Measurements from ENCODE around the gene PTGER4. TPM values are rescaled to one million over a fixed set of nuclear protein-coding genes. Genes with fewer than 3 reads are reported as not detected.
"Not testable (repeated sequence)": the region's sequence is repeated elsewhere in the genome, so short reads cannot be mapped to it uniquely, and the experiment has no call there.

Gene PTGER4
- total and polyA plus RNA-seq, 4 donors = 4.3 to 13.9 (median 9.6) TPM

GRCh38 chr5:40687321-40687720 is 7.6 kb downstream of the PTGER4 start:
- Histone ChIP-seq H3K4me1 (ENCODE audit: control insufficient read depth, insufficient read depth, low read length) (no peaks in the 10 kb centered on the region), H3K4me3 (ENCODE audit: low read depth, low read length) (no peak overlapping the region), H3K27me3 (ENCODE audit: control insufficient read depth, insufficient read depth, low read length) (peaks cover 4% of the 10 kb centered on the region), H3K9me3 (ENCODE audit: control insufficient read depth, insufficient read depth, low read length) (no peaks in the 10 kb centered on the region), H3K27ac (ENCODE audit: low read depth, low read length) (no peak overlapping the region), H3K36me3 (ENCODE audit: control insufficient read depth, insufficient read depth, low read length) (no peaks in the 10 kb centered on the region)
- WGBS (ENCODE audit: insufficient coverage) = 100% methylated on average over 4 of the region's 7 CpGs
- no peak for DNase-seq (ENCODE audit: low read depth in 4 of 6, low spot score in 6 of 6)

DNA sequence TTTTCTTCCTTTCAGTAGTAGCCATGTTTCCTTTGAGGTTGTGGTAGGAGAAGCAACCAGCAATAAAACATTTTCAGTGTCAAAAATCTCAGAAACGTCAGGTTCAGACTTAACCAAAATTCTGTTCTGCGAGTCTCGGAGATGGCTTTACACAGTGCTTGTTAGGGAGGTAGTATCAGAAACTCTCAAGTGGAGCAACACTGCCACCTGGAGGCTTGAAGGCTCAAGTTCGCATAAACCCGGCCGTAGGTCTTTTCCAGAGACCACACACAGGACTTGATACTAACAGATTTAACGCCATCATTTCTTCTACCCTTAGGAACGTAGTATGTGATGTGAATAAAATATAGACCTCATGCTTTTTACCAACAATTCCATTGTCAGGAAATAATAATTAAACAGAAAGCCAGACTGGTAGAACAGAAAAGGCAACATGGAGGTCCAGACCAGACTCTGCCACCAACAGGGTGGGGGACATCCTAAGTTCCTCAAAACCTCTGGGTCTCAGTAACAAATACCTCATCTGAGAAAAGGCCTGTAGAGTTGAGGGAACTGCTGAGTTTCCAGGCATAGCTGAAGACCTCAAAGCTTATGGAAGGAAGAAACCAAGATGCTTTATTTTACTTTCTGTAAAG is 8.5 kb downstream of the PTGER4 start:
- WGBS (ENCODE audit: insufficient coverage) = no CpG with 5 or more reads among the region's 8 CpGs
- Histone ChIP-seq H3K36me3 (ENCODE audit: control insufficient read depth, insufficient read depth, low read length) (no peaks in the 10 kb centered on the region), H3K4me1 (ENCODE audit: control insufficient read depth, insufficient read depth, low read length) (no peaks in the 10 kb centered on the region), H3K9me3 (ENCODE audit: control insufficient read depth, insufficient read depth, low read length) (no peaks in the 10 kb centered on the region), H3K27me3 (ENCODE audit: control insufficient read depth, insufficient read depth, low read length) (no peaks in the 10 kb centered on the region), H3K27ac (ENCODE audit: low read depth, low read length) (no peak overlapping the region), H3K4me3 (ENCODE audit: low read depth, low read length) (no peak overlapping the region)
- DNase-seq (ENCODE audit: low read depth in 4 of 6, low spot score in 6 of 6) = peak in 5 of 6 donors; percentile 79 to 97 (median 84)

DNA sequence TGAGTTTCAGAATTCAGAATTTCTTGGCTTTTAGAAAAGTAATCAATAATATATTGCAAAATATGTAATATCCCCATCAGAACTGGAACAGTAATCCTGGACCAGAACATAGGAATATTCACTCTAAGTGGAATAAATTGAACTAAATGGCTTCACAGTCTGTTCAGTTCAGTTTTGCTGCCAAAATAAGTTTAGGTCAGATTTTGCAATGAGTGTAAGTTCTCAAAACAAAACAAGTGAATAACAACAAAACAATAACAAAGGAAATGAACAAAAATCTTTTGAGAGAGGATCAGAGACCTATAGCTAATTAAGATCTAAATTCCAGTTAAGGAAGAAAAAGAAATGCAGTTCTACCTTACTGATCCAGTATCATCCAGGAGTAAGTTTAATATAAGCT is 9.3 kb downstream of the PTGER4 start:
- H3K9me3 ChIP-seq (ENCODE audit: control insufficient read depth, insufficient read depth, low read length) = no peaks in the 10 kb centered on the region
- H3K36me3 ChIP-seq (ENCODE audit: control insufficient read depth, insufficient read depth, low read length) = no peaks in the 10 kb centered on the region
- no peak overlapping the region for H3K4me3 ChIP-seq (ENCODE audit: low read depth, low read length)
- no peaks in the 10 kb centered on the region for H3K4me1 ChIP-seq (ENCODE audit: control insufficient read depth, insufficient read depth, low read length)
- H3K27me3 ChIP-seq (ENCODE audit: control insufficient read depth, insufficient read depth, low read length) = no peaks in the 10 kb centered on the region
- DNase-seq (ENCODE audit: low read depth in 4 of 6, low spot score in 6 of 6) = no peak
- no peak overlapping the region for H3K27ac ChIP-seq (ENCODE audit: low read depth, low read length)

DNA sequence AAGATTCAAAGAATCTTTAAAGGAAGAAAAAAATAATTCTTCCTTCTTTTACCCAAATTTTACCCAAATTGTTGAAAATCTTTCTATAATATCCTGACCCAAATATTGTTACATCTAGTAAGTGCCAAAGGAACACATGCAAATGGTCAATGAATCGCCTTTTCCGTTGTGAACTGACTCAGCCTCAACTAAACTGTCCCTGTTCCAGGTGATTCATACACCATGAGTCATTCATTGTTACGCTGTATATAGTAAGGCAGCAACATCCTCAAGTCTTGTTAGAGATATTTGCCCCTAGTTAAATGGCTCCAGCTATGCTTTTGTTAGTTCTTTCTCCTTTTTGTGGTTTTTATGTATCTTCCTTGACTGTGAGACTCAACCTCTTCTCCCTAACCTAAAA is 9.7 kb downstream of the PTGER4 start:
- no CpG with 5 or more reads among the region's 3 CpGs for WGBS (ENCODE audit: insufficient coverage)
- no peaks in the 10 kb centered on the region for H3K27me3 ChIP-seq (ENCODE audit: control insufficient read depth, insufficient read depth, low read length)
- H3K36me3 ChIP-seq (ENCODE audit: control insufficient read depth, insufficient read depth, low read length) = no peaks in the 10 kb centered on the region
- no peak for DNase-seq (ENCODE audit: low read depth in 4 of 6, low spot score in 6 of 6)
- H3K27ac ChIP-seq (ENCODE audit: low read depth, low read length) = no peak overlapping the region
- no peaks in the 10 kb centered on the region for H3K9me3 ChIP-seq (ENCODE audit: control insufficient read depth, insufficient read depth, low read length)
- no peaks in the 10 kb centered on the region for H3K4me1 ChIP-seq (ENCODE audit: control insufficient read depth, insufficient read depth, low read length)
- H3K4me3 ChIP-seq (ENCODE audit: low read depth, low read length) = no peak overlapping the region

GRCh38 chr5:40690267-40690666 is 10.6 kb downstream of the PTGER4 start:
- no peaks in the 10 kb centered on the region for H3K9me3 ChIP-seq (ENCODE audit: control insufficient read depth, insufficient read depth, low read length)
- no peaks in the 10 kb centered on the region for H3K4me1 ChIP-seq (ENCODE audit: control insufficient read depth, insufficient read depth, low read length)
- H3K4me3 ChIP-seq (ENCODE audit: low read depth, low read length) = no peak overlapping the region
- H3K27ac ChIP-seq (ENCODE audit: low read depth, low read length) = no peak overlapping the region
- no peaks in the 10 kb centered on the region for H3K27me3 ChIP-seq (ENCODE audit: control insufficient read depth, insufficient read depth, low read length)
- H3K36me3 ChIP-seq (ENCODE audit: control insufficient read depth, insufficient read depth, low read length) = no peaks in the 10 kb centered on the region
- no peak for DNase-seq (ENCODE audit: low read depth in 4 of 6, low spot score in 6 of 6)
- no CpG with 5 or more reads among the region's 3 CpGs for WGBS (ENCODE audit: insufficient coverage)

DNA sequence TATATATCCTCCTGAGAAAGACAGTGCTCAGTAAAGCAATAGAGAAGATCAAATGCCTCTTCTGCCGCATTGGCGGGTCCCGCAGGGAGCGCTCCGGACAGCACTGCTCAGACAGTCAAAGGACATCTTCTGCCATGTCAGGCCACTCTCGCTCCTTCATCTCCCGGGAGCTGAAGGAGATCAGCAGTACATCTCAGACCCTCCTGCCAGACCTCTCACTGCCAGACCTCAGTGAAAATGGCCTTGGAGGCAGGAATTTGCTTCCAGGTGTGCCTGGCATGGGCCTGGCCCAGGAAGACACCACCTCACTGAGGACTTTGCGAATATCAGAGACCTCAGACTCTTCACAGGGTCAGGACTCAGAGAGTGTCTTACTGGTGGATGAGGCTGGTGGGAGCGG is 12.2 kb downstream of the PTGER4 start:
- no peak for DNase-seq (ENCODE audit: low read depth in 4 of 6, low spot score in 6 of 6)
- Histone ChIP-seq H3K27ac (ENCODE audit: low read depth, low read length) (no peak overlapping the region), H3K4me3 (ENCODE audit: low read depth, low read length) (no peak overlapping the region), H3K9me3 (ENCODE audit: control insufficient read depth, insufficient read depth, low read length) (no peaks in the 10 kb centered on the region), H3K36me3 (ENCODE audit: control insufficient read depth, insufficient read depth, low read length) (no peaks in the 10 kb centered on the region), H3K4me1 (ENCODE audit: control insufficient read depth, insufficient read depth, low read length) (no peaks in the 10 kb centered on the region), H3K27me3 (ENCODE audit: control insufficient read depth, insufficient read depth, low read length) (no peaks in the 10 kb centered on the region)
- WGBS (ENCODE audit: insufficient coverage) = 98% methylated on average over 7 of the region's 9 CpGs

GRCh38 chr5:40694433-40694832 is 14.7 kb downstream of the PTGER4 start:
- Histone ChIP-seq H3K27me3 (ENCODE audit: control insufficient read depth, insufficient read depth, low read length) (no peaks in the 10 kb centered on the region), H3K9me3 (ENCODE audit: control insufficient read depth, insufficient read depth, low read length) (no peaks in the 10 kb centered on the region), H3K36me3 (ENCODE audit: control insufficient read depth, insufficient read depth, low read length) (no peaks in the 10 kb centered on the region), H3K27ac (ENCODE audit: low read depth, low read length) (no peak overlapping the region), H3K4me1 (ENCODE audit: control insufficient read depth, insufficient read depth, low read length) (no peaks in the 10 kb centered on the region), H3K4me3 (ENCODE audit: low read depth, low read length) (no peak overlapping the region)
- no peak for DNase-seq (ENCODE audit: low read depth in 4 of 6, low spot score in 6 of 6)

DNA sequence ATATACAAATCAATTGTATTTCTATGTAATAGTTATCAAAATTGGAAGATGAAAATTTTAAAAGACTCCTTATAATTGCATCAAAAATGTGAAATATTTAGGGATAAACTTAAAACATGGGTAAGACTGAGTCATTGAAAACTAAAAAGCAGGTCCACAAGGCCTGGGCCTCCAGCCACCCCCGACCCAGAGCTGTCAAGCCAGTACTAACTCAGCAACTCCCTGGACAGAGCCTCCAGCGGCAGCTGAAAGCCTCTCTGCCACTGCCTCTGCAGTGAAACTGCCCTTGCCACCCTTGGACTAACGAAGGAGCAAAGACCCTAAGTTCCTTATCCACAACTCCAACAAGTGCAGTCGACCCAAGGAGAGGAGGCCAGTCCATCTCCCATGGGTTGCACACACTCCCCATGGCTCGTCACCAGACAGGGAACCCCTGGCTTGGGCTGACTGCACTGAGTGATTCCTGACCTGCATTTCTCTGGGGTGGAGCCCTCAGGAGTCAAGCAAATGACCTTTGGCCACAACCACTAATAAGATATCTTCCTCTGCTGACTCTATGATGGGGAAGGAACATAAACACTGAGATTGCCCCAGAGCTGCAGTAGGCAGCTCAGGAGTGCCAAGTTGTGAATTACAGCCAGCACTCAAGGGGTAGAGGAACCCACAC is 20.5 kb downstream of the PTGER4 start:
- Histone ChIP-seq H3K4me1 (ENCODE audit: control insufficient read depth, insufficient read depth, low read length) (no peaks in the 10 kb centered on the region), H3K9me3 (ENCODE audit: control insufficient read depth, insufficient read depth, low read length) (no peaks in the 10 kb centered on the region), H3K27me3 (ENCODE audit: control insufficient read depth, insufficient read depth, low read length) (no peaks in the 10 kb centered on the region), H3K27ac (ENCODE audit: low read depth, low read length) (no peak overlapping the region), H3K4me3 (ENCODE audit: low read depth, low read length) (no peak overlapping the region), H3K36me3 (ENCODE audit: control insufficient read depth, insufficient read depth, low read length) (no peaks in the 10 kb centered on the region)
- WGBS (ENCODE audit: insufficient coverage) = 97% methylated on average over 4 of the region's 5 CpGs
- no peak for DNase-seq (ENCODE audit: low read depth in 4 of 6, low spot score in 6 of 6)

DNA sequence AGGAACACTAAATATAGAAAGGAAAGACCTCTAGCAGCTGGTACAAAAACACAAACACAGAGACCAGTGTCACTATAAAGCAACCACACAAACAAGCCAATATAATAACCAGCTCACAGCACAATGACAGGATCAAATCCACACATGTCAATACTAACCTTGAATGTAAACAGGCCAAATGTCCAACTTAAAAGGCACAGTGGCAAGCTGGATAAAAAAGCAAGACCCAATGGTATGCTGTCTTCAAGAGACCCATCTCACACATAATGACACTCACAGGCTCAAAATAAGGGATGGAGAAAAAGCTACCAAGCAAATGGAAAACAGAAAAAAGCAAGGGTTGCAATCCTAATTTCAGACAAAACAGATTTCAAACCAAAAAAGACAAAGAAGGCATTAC is 22.3 kb downstream of the PTGER4 start:
- not testable (repeated sequence) for H3K36me3 ChIP-seq (ENCODE audit: control insufficient read depth, insufficient read depth, low read length); DNase-seq (ENCODE audit: low read depth in 4 of 6, low spot score in 6 of 6)

GRCh38 chr5:40705484-40705883 is 25.8 kb downstream of the PTGER4 start:
- not testable (repeated sequence) for H3K9me3 ChIP-seq (ENCODE audit: control insufficient read depth, insufficient read depth, low read length); H3K27me3 ChIP-seq (ENCODE audit: control insufficient read depth, insufficient read depth, low read length); H3K4me1 ChIP-seq (ENCODE audit: control insufficient read depth, insufficient read depth, low read length); DNase-seq (ENCODE audit: low read depth in 4 of 6, low spot score in 6 of 6); H3K36me3 ChIP-seq (ENCODE audit: control insufficient read depth, insufficient read depth, low read length); H3K4me3 ChIP-seq (ENCODE audit: low read depth, low read length); H3K27ac ChIP-seq (ENCODE audit: low read depth, low read length)
- no CpG with 5 or more reads among the region's 1 CpG for WGBS (ENCODE audit: insufficient coverage)

More for the DNA sequence above, 22.3 kb downstream of the PTGER4 start:
- H3K4me1 ChIP-seq (ENCODE audit: control insufficient read depth, insufficient read depth, low read length); H3K4me3 ChIP-seq (ENCODE audit: low read depth, low read length); H3K9me3 ChIP-seq (ENCODE audit: control insufficient read depth, insufficient read depth, low read length); H3K27me3 ChIP-seq (ENCODE audit: control insufficient read depth, insufficient read depth, low read length); H3K27ac ChIP-seq (ENCODE audit: low read depth, low read length): not testable (repeated sequence)

Data from spinal cord (tissue), 10 donors.